Measurements from ENCODE around the gene GPS1. TPM values are rescaled to one million over a fixed set of nuclear protein-coding genes. Genes with fewer than 3 reads are reported as not detected.
A peak's percentile ranks its signal among the peaks of the same experiment; 100 is the strongest.

The GPS1 gene
- total RNA-seq, 1 donor: 85.5 TPM

DNA sequence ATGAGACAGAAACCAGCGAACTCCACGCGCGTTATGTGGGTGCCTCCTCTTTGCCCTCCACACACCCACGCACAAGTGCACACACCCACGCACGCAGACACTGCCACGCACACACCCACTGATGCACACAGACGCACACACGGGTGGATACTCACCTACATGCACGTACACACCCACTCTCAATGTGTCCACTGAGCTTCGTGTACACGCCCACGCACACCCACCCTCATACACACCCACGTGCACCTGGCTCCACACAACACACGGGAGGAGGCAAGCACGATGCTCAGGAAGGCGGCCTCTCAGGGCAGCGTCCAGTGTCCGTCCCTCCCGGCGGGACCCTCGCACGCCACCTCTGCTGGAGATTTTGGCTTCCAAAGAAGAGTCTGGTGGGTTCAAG, 4.3 kb upstream of the GPS1 start:
- no peak for DNase-seq (ENCODE audit: low read depth)
- TF ChIP-seq, protein P1, sequence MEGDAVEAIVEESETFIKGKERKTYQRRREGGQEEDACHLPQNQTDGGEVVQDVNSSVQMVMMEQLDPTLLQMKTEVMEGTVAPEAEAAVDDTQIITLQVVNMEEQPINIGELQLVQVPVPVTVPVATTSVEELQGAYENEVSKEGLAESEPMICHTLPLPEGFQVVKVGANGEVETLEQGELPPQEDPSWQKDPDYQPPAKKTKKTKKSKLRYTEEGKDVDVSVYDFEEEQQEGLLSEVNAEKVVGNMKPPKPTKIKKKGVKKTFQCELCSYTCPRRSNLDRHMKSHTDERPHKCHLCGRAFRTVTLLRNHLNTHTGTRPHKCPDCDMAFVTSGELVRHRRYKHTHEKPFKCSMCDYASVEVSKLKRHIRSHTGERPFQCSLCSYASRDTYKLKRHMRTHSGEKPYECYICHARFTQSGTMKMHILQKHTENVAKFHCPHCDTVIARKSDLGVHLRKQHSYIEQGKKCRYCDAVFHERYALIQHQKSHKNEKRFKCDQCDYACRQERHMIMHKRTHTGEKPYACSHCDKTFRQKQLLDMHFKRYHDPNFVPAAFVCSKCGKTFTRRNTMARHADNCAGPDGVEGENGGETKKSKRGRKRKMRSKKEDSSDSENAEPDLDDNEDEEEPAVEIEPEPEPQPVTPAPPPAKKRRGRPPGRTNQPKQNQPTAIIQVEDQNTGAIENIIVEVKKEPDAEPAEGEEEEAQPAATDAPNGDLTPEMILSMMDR (IDR thresholded peaks at IDR 0.05; ENCODE audit: insufficient read depth, low read length): no peak
- no peak overlapping the region for H3K4me3 ChIP-seq (ENCODE audit: low read depth, low read length)

DNA sequence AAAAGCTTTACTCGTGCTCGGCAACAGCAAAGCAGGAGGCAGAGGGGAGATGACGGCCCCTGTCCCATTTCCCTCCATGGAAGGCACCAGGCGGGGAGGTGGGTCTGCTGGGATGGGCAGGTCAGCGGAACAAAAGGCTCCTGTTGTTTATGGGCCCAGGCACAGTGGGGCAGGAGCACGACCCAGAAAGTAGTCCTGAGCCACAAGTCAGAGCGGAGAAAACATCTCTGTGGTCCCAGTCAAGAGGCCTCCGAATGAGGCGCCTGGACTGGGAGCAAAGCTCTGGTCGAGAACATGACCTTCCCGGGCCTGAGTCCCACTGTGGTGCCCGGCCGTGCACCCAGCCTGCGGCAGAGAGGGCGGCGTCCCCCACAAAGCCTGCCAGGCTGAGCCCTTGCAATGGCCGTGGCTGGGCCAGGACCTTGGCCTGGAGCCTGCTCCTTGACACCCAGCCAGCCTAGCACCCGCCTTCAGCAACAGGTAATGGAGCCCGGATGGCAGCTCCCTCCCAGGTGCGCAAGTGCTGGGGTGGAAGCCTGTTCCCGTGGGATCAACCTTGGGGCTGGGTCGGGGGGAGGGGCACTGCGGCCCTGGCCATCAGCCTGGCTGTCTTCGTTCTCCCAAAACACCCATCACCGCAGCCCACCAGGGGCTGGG, 3.7 kb upstream of the GPS1 start:
- H3K4me3 ChIP-seq (ENCODE audit: low read depth, low read length): no peak overlapping the region
- TF ChIP-seq, protein P1 (IDR thresholded peaks at IDR 0.05; ENCODE audit: insufficient read depth, low read length): no peak
- no peak for DNase-seq (ENCODE audit: low read depth)

DNA sequence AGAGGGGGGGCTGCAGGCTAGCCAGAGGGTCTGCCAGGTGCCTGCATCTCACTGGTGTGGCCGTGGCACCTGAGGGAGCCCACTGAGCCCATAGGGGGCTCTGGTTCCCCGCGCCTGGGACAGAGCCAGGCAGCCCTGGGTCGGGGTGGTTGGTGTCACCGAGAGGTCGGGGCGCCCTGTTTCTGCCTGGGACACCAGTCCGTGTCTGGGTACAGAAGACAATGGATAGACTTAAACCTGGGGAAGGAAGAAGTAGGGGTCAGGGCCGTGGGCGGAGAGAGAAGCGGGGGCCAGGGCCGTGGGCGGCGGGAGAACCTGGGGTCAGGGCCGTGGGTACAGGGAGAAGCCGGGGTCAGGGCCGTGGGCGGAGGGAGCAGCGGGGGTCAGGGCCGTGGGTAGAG, 3.1 kb upstream of the GPS1 start:
- TF ChIP-seq, protein P1 (IDR thresholded peaks at IDR 0.05; ENCODE audit: insufficient read depth, low read length): no peak
- H3K4me3 ChIP-seq (ENCODE audit: low read depth, low read length): no peak overlapping the region
- no peak for DNase-seq (ENCODE audit: low read depth)

DNA sequence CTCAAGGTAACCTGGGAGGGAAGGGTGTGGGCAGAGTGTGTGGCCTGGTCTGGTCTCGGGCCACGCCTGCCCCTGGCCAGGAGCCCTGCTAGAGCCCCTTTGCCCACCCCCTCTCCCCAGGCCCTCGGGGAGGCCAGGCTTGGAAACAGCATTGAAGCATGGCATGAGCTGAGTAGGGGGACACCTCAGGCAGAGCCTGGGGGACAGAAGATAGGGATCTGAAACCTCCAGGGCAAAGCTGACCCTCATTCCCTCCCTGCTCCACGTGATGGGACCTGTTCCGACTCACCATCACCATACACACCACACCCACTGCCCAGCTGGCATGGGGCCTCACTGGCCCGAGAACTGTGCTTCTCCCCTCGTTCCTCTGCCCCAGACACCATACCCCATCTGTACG, 2.6 kb upstream of the GPS1 start:
- TF ChIP-seq, protein P1 (IDR thresholded peaks at IDR 0.05; ENCODE audit: insufficient read depth, low read length): no peak
- no peak for DNase-seq (ENCODE audit: low read depth)
- H3K4me3 ChIP-seq (ENCODE audit: low read depth, low read length): no peak overlapping the region

DNA sequence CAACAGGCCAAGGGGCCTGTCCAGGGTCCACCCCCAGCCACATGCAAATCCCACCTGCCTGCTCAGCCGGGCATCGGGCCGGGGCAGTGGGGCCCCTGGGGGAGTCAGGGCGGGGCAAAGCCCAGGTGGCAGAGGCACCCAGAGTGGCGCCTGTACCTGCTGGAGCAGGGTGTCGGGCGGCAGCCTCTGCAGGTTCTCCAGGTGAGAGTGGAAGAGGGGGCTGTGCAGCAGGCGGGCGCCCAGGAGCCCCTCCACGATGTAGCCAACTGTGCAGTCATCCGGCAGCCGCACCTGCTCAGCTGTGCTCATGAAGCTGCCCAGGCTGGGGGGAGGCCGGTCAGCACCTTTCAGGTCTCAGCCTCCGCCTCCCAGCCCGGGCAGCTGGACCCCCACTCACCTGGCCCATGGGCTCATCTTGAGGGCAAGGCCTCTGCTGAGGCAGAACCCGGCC, 2.2 kb upstream of the GPS1 start:
- DNase-seq (ENCODE audit: low read depth): no peak
- H3K4me3 ChIP-seq (ENCODE audit: low read depth, low read length): no peak overlapping the region
- TF ChIP-seq, protein P1 (IDR thresholded peaks at IDR 0.05; ENCODE audit: insufficient read depth, low read length): no peak

DNA sequence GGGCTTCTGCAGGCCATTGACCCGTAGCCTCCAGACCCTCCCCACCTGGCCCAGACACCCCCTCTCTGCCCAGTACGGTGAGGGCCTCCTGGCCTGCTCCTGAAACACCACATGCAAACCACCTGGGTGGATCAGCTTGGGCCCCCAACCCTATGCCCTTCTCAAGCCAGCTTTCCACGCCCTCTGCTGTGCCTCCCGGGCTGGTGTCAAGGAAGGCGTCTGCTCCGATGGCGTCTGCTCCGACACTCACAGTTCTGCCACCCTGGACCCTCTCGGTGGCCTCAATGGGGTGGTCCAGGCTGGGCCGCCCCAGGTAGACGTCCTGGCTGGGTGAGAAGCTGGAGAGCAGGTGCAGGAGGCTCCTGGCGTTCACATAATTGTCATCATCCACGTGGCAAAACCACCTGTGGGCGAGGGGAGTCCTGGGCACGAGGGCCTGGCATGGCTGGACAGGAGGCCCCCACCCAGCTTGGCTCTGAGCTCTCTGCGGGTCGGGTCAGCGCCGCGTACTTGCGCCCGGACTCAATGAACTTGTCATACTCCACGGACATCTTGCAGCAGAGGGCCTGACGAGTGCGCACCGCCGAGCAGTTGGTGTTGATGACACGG, 1.4 kb upstream of the GPS1 start:
- peak overlapping the region; percentile 80 for H3K4me3 ChIP-seq (ENCODE audit: low read depth, low read length)
- no peak for DNase-seq (ENCODE audit: low read depth)
- TF ChIP-seq, protein P1 (IDR thresholded peaks at IDR 0.05; ENCODE audit: insufficient read depth, low read length): no peak
